HepG2 (cell line): ENCODE measurements around the gene SMC1A. TPM values are rescaled to one million over a fixed set of nuclear protein-coding genes. Genes with fewer than 3 reads are reported as not detected.

Source experiments
- ATAC-seq: fragments of 200-7000 bp; cut with Tn5 transposase; 3 replicates; pipeline ENCODE4 v1.9.1; 2020; ENCODE audit warnings: mild to moderate bottlenecking, moderate library complexity
- BruUV-seq: library from RNA; stranded (reverse); fragments of 400-500 nt; replicated peaks from 2 replicates; lab custom pipeline; 2021; lab: Mats Ljungman, UMichigan
- CTCF ChIA-PET: fragments of 300-600 bp; formaldehyde crosslinking; extraction: SDS; loops from one replicate; lab custom pipeline; 2021; ENCODE audit warnings: low total read pairs, inconsistent platforms, low intra/inter-chr PET ratio; lab: Yijun Ruan, JAX
- POLR2A ChIA-PET: fragments of 350-600 bp; sonication (Branson Sonifier 250); formaldehyde crosslinking; loops from one replicate; lab custom pipeline; 2020; ENCODE audit warnings: antibody characterized with exemption, inconsistent platforms; lab: Yijun Ruan, JAX
- DNase-seq: peaks from one replicate; pipeline ENCODE4 v3.0.0-alpha.2; 2015; ENCODE audit warnings: low spot score
- FAIRE-seq: peaks from 3 replicates; lab custom pipeline; 2011; peaks lifted over from hg19 to GRCh38; lab: Jason Lieb, UNC
- H2AFZ ChIP-seq: one replicate; pipeline ENCODE4 v1.6.1; 2011; ENCODE audit warnings: low read length, inconsistent platforms
- H3K27ac ChIP-seq: fragments of 300-600 bp; 3 replicates; pipeline ENCODE4 v1.8.0; 2011; ENCODE audit warnings: mixed run types, mild to moderate bottlenecking, mixed read lengths, low read length, inconsistent platforms; ENCODE audit not compliant: insufficient read depth; ENCODE audit errors: extremely low read length
- H3K27me3 ChIP-seq, 2 experiments: fragments of 200-600 bp in 1 of 2; 2 replicates in 1 of 2; 3 replicates in 1 of 2; pipeline versions ENCODE4 v1.6.0 to v1.8.0; 2011; ENCODE audit warnings: low read length in 2 of 2, mild to moderate bottlenecking in 2 of 2, moderate library complexity in 2 of 2, inconsistent platforms in 1 of 2; ENCODE audit not compliant: insufficient read depth in 2 of 2, control insufficient read depth in 1 of 2
- H3K36me3 ChIP-seq, 2 experiments: fragments of 200-600 bp in 1 of 2; replicated peaks in 1 of 2; 2 replicates in 1 of 2; 3 replicates in 1 of 2; pipeline versions ENCODE4 v1.5.1 to v1.8.0; 2011; ENCODE audit warnings: low read length in 2 of 2, inconsistent platforms in 1 of 2; ENCODE audit not compliant: insufficient read depth in 2 of 2, control insufficient read depth in 1 of 2
- H3K4me1 ChIP-seq: 2 replicates; pipeline ENCODE4 v1.5.1; 2012; ENCODE audit warnings: low read length, inconsistent platforms; ENCODE audit not compliant: insufficient read depth
- H3K4me2 ChIP-seq: 2 replicates; pipeline ENCODE4 v1.6.0; 2011; ENCODE audit warnings: low read depth, low read length, inconsistent platforms
- H3K4me3 ChIP-seq, 3 experiments: fragments of 200-600 bp in 1 of 3; sonication (generic), shearing (Covaris generic) in 1 of 3; replicated peaks in 1 of 3; 2 replicates each; pipeline ENCODE4 v1.5.1; 2011 to 2016; ENCODE audit warnings: low read length in 3 of 3, inconsistent platforms in 2 of 3, low read depth in 2 of 3, mild to moderate bottlenecking in 2 of 3, control low read depth in 1 of 3, mixed read lengths in 1 of 3; ENCODE audit not compliant: insufficient read depth in 1 of 3
- H3K79me2 ChIP-seq: one replicate; pipeline ENCODE4 v1.6.1; 2011; ENCODE audit warnings: low read length, inconsistent platforms; ENCODE audit not compliant: insufficient read depth
- H3K9ac ChIP-seq: 2 replicates; pipeline ENCODE4 v1.6.0; 2011; ENCODE audit warnings: mild to moderate bottlenecking, low read depth, low read length, inconsistent platforms; ENCODE audit not compliant: insufficient read depth
- H3K9me3 ChIP-seq: 2 replicates; pipeline ENCODE4 v1.5.1; 2012; ENCODE audit warnings: mild to moderate bottlenecking, low read length
- H4K20me1 ChIP-seq: 2 replicates; pipeline ENCODE4 v1.6.0; 2011; ENCODE audit warnings: inconsistent platforms, mild to moderate bottlenecking, low read length, moderate library complexity; ENCODE audit not compliant: insufficient read depth
- GATA4 ChIP-seq: sonication (generic); IDR thresholded peaks from 2 replicates; pipeline ENCODE4 v1.6.1; 2016; ENCODE audit warnings: antibody characterized with exemption, low read depth, borderline replicate concordance
- GMEB2 ChIP-seq: IDR thresholded peaks from 2 replicates; pipeline ENCODE4 v1.6.1; 2016; ENCODE audit warnings: missing biosample characterization, missing genetic modification reagents, low read depth
- HDAC2 ChIP-seq: sonication (generic); formaldehyde crosslinking; IDR thresholded peaks from 2 replicates; pipeline ENCODE4 v1.4.0; 2020; ENCODE audit warnings: missing genetic modification reagents
- HINFP ChIP-seq: sonication (generic); formaldehyde crosslinking; IDR thresholded peaks from 2 replicates; pipeline ENCODE4 v1.4.0; 2020; ENCODE audit warnings: low read depth, mild to moderate bottlenecking, missing genetic modification reagents
- NFYC ChIP-seq: IDR thresholded peaks from 2 replicates; pipeline ENCODE4 v1.6.1; 2016; ENCODE audit warnings: missing genetic modification reagents, missing compliant biosample characterization
- PATZ1 ChIP-seq: sonication (generic); formaldehyde crosslinking; IDR thresholded peaks from 2 replicates; pipeline ENCODE4 v1.4.0; 2020; ENCODE audit warnings: missing genetic modification reagents
- PBX2 ChIP-seq: IDR thresholded peaks from 2 replicates; pipeline ENCODE4 v1.6.1; 2016; ENCODE audit warnings: control low read depth
- PCBP1 ChIP-seq: fragments of 200-400 bp; formaldehyde crosslinking; IDR thresholded peaks from 2 replicates; pipeline ENCODE4 v1.6.1; 2017; ENCODE audit warnings: mild to moderate bottlenecking, low read depth, low read length, borderline replicate concordance
- RAD21 ChIP-seq: fragments of 450-650 bp; formaldehyde crosslinking; IDR thresholded peaks from 2 replicates; pipeline ENCODE4 v1.5.0; 2020; ENCODE audit warnings: mild to moderate bottlenecking
- ZFY ChIP-seq: sonication (generic); formaldehyde crosslinking; IDR thresholded peaks from 2 replicates; pipeline ENCODE4 v1.4.0; 2020; ENCODE audit warnings: missing genetic modification reagents
- ZMYM2 ChIP-seq: sonication (generic); formaldehyde crosslinking; IDR thresholded peaks from 2 replicates; pipeline ENCODE4 v1.8.0; 2022; ENCODE audit warnings: mild to moderate bottlenecking, missing genetic modification reagents
- ZNF160 ChIP-seq: sonication (generic); formaldehyde crosslinking; IDR thresholded peaks from 2 replicates; pipeline ENCODE4 v1.8.0; 2022; ENCODE audit warnings: mild to moderate bottlenecking, inconsistent platforms, missing genetic modification reagents
- ZNF205 ChIP-seq: IDR thresholded peaks from 2 replicates; pipeline ENCODE4 v1.6.1; 2018; ENCODE audit warnings: missing biosample characterization, missing genetic modification reagents
- ZNF335 ChIP-seq: sonication (generic); formaldehyde crosslinking; IDR thresholded peaks from 2 replicates; pipeline ENCODE4 v1.4.0; 2020; ENCODE audit warnings: missing genetic modification reagents
- ZNF619 ChIP-seq: sonication (generic); formaldehyde crosslinking; IDR thresholded peaks from 2 replicates; pipeline ENCODE4 v1.4.0; 2020; ENCODE audit warnings: mild to moderate bottlenecking, missing genetic modification reagents
- ZNF703 ChIP-seq: sonication (generic); formaldehyde crosslinking; IDR thresholded peaks from 2 replicates; pipeline ENCODE4 v1.5.1; 2020; ENCODE audit warnings: missing genetic modification reagents, mild to moderate bottlenecking, moderate library complexity, borderline replicate concordance
- ZNF775 ChIP-seq: sonication (generic); formaldehyde crosslinking; IDR thresholded peaks from 2 replicates; pipeline ENCODE4 v1.4.0; 2020; ENCODE audit warnings: missing genetic modification reagents, mild to moderate bottlenecking, moderate library complexity, borderline replicate concordance
- ZNF792 ChIP-seq: IDR thresholded peaks from 2 replicates; pipeline ENCODE4 v1.6.1; 2016
- ZNF841 ChIP-seq: sonication (generic); formaldehyde crosslinking; IDR thresholded peaks from 2 replicates; pipeline ENCODE4 v1.8.1; 2023; ENCODE audit warnings: missing genetic modification reagents, borderline replicate concordance
- WGBS: methylation state at CpG from one replicate; pipeline ENCODE4 v1.1.6; 2017; ENCODE audit warnings: low lambda C conversion rate; 5-methylcytosine and 5-hydroxymethylcytosine counted together
- in situ Hi-C: cut with HindIII; loops from 2 replicates; pipeline ENCODE4 v1.10.0; 2017; ENCODE audit warnings: low pct_unique_long_range_greater_than_20kb; ENCODE audit not compliant: extremely low pct_ligation_motif_present
- intact Hi-C: fragments of 100-400 bp; cut with micrococcal nuclease; formaldehyde crosslinking; loops from one replicate; pipeline ENCODE4 v1.10.0; 2022; ENCODE audit not compliant: unreplicated experiment
- polyA plus RNA-seq, 8 experiments: library from polyadenylated mRNA; depleted of rRNA in 3 of 8; stranded (reverse) in 7 of 8; unstranded in 1 of 8; fragments of >200 nt; fragmentation: Illumina TruSeq in 4 of 8; extraction: Trizol in 4 of 8; gene quantifications; 2 replicates each; pipeline versions ENCODE4 v1.2.1 to v1.2.3, GENCODE V29; 2011 to 2016; ENCODE audit warnings: low read depth in 4 of 8, missing spikeins in 1 of 8, mixed read lengths in 1 of 8; ENCODE audit not compliant: insufficient read depth in 1 of 8
- total RNA-seq, 5 experiments: library from RNA; depleted of rRNA; stranded (reverse); fragments of >200 nt; fragmentation: Illumina TruSeq; extraction: Trizol; gene quantifications; 2 replicates each; pipeline ENCODE4 v1.2.3, GENCODE V29; 2016; ENCODE audit warnings: low read depth in 1 of 5

Gene SMC1A
- total and polyA plus RNA-seq, 2 of the 13 experiments (the other 11 are each of a cell fraction or from before 2014, with no cell fraction given) = 9.4 to 46.6 TPM

- no peak for TF ChIP-seq HINFP
- TF ChIP-seq HDAC2 (CRISPR knock-in tag) = no peak
- no peak for TF ChIP-seq PCBP1
- TF ChIP-seq ZNF335 = no peak
- no peak for TF ChIP-seq GATA4
Observed at GRCh38 chrX:53347948-53348347, 74.5 kb downstream of the SMC1A start (continued).

- CTCF ChIA-PET = no interaction called here
- POLR2A ChIA-PET = no interaction called here
- DNase-seq = no peak
- no peaks in the 10 kb centered on the region for H3K9me3 ChIP-seq
- H3K27ac ChIP-seq = no peak overlapping the region
- no peaks in the 10 kb centered on the region for H3K79me2 ChIP-seq
- 0 out of 5 replicates have a peak, but pooled peaks cover 0 to 4% of the 10 kb centered on the region in 2 experiments for H3K27me3 ChIP-seq
- H3K36me3 ChIP-seq = no peaks in the 10 kb centered on the region
- intact Hi-C loops = no loop called here
- H3K4me2 ChIP-seq = no peak overlapping the region
- no peak for FAIRE-seq
- H3K4me3 ChIP-seq = no peak overlapping the region
- 20% methylated on average over 1 of the region's 12 CpGs for WGBS
- ATAC-seq = no peak
- in situ Hi-C loops = no loop called here
- H4K20me1 ChIP-seq = no peaks in the 10 kb centered on the region
- H3K4me1 ChIP-seq = no peaks in the 10 kb centered on the region
- no peak overlapping the region for H2AFZ ChIP-seq
- no peak overlapping the region for H3K9ac ChIP-seq
- no TSS peak for BruUV-seq
- TF ChIP-seq NFYC (CRISPR knock-in tag) = no peak
- TF ChIP-seq GMEB2 (CRISPR knock-in tag) = no peak
- TF ChIP-seq ZFY (CRISPR knock-in tag) = no peak
- TF ChIP-seq ZNF160 (CRISPR knock-in tag) = no peak
- TF ChIP-seq ZNF841 (CRISPR knock-in tag) = no peak
- TF ChIP-seq ZNF792 (CRISPR knock-in tag) = no peak
- TF ChIP-seq PATZ1 (CRISPR knock-in tag) = no peak
- no peak for TF ChIP-seq ZNF775 (CRISPR knock-in tag)
- no peak for TF ChIP-seq RAD21 (CRISPR knock-in tag)
- TF ChIP-seq ZNF619 (CRISPR knock-in tag) = no peak
- TF ChIP-seq ZMYM2 (CRISPR knock-in tag) = no peak
- no peak for TF ChIP-seq PBX2
- no peak for TF ChIP-seq ZNF205 (CRISPR knock-in tag)
- TF ChIP-seq ZNF703 (CRISPR knock-in tag) = no peak
Observed at GRCh38 chrX:53340852-53341645, 81.4 kb downstream of the SMC1A start.
